Cardiac muscle cell (in vitro differentiated cells and primary cell): ENCODE data around the gene NTNG1. TPM values are rescaled to one million over a fixed set of nuclear protein-coding genes. Genes with fewer than 3 reads are reported as not detected.

Experiments
- DNase-seq, 2 donors: peaks; one replicate each; pipeline versions ENCODE4 v3.0.0 to v3.0.0-alpha.2; 2010 to 2017; ENCODE audit warnings: low read depth in 1 of 2, low spot score in 1 of 2
- H3K27ac ChIP-seq: fragments of 200-600 bp; sonication (generic); 2 replicates; pipeline ENCODE4 v1.5.1; 2016
- H3K27me3 ChIP-seq: fragments of 200-600 bp; sonication (generic); 2 replicates; pipeline ENCODE4 v1.6.0; 2016; ENCODE audit warnings: control low read depth
- H3K36me3 ChIP-seq: fragments of 200-600 bp; sonication (generic); 2 replicates; pipeline ENCODE4 v1.5.1; 2016; ENCODE audit warnings: control low read depth
- H3K4me1 ChIP-seq: fragments of 200-600 bp; sonication (generic); 2 replicates; pipeline ENCODE4 v1.8.1; 2017; ENCODE audit warnings: low read depth, mild to moderate bottlenecking, mixed run types
- H3K4me3 ChIP-seq: fragments of 200-600 bp; sonication (generic); 2 replicates; pipeline ENCODE4 v1.5.1; 2016; ENCODE audit warnings: mild to moderate bottlenecking
- H3K9me3 ChIP-seq: fragments of 200-600 bp; sonication (generic); 2 replicates; pipeline ENCODE4 v1.5.1; 2017; ENCODE audit warnings: low read depth, mild to moderate bottlenecking, control low read depth
- CTCF ChIP-seq: IDR thresholded peaks from 2 replicates; pipeline ENCODE4 v1.5.1; 2012; ENCODE audit warnings: low read depth, mild to moderate bottlenecking, low read length
- polyA plus RNA-seq: library from polyadenylated mRNA; unstranded; fragments of >200 nt; fragmentation: Nextera tagmentation; extraction: Ambion mirVana; gene quantifications from 2 replicates; pipeline ENCODE4 v1.2.1, GENCODE V29; 2016
- total RNA-seq: library from RNA; depleted of rRNA; stranded (reverse); fragments of >200 nt; gene quantifications from 2 replicates; pipeline ENCODE4 v1.2.3, GENCODE V29; 2016

Gene NTNG1
- total and polyA plus RNA-seq, 2 experiments from 2014 or later, result 0.12 TPM; not detected in 1

- no peak for DNase-seq
Measured at GRCh38 chr1:107123741-107124140, 17.1 kb upstream of the NTNG1 start.

GRCh38 chr1:107124694-107125093 lies 16.1 kb upstream of the NTNG1 start:
- H3K27ac ChIP-seq, result no peak overlapping the region
- no peak for TF ChIP-seq CTCF

More at GRCh38 chr1:107123741-107124140, 17.1 kb upstream of the NTNG1 start:
- H3K9me3 ChIP-seq, result no peaks in the 10 kb centered on the region
- H3K4me3 ChIP-seq, result no peak overlapping the region
- H3K27ac ChIP-seq, result no peak overlapping the region
- no peaks in the 10 kb centered on the region for H3K27me3 ChIP-seq
- no peak for TF ChIP-seq CTCF
- no peaks in the 10 kb centered on the region for H3K4me1 ChIP-seq
- H3K36me3 ChIP-seq, result no peaks in the 10 kb centered on the region

GRCh38 chr1:107132195-107132594 lies 8.6 kb upstream of the NTNG1 start:
- TF ChIP-seq CTCF, result no peak
- Histone ChIP-seq H3K4me1 (no peaks in the 10 kb centered on the region), H3K27me3 (peaks cover 6% of the 10 kb centered on the region), H3K27ac (no peak overlapping the region), H3K4me3 (no peak overlapping the region), H3K9me3 (no peaks in the 10 kb centered on the region), H3K36me3 (no peaks in the 10 kb centered on the region)
- no peak for DNase-seq

More at GRCh38 chr1:107124694-107125093, 16.1 kb upstream of the NTNG1 start:
- DNase-seq, result no peak
- Histone ChIP-seq H3K4me3 (no peak overlapping the region), H3K36me3 (no peaks in the 10 kb centered on the region), H3K27me3 (no peaks in the 10 kb centered on the region), H3K4me1 (no peaks in the 10 kb centered on the region), H3K9me3 (no peaks in the 10 kb centered on the region)

GRCh38 chr1:107132780-107133179 lies 8.1 kb upstream of the NTNG1 start:
- Histone ChIP-seq H3K9me3 (no peaks in the 10 kb centered on the region), H3K4me1 (no peaks in the 10 kb centered on the region), H3K27ac (no peak overlapping the region), H3K36me3 (no peaks in the 10 kb centered on the region), H3K4me3 (no peak overlapping the region), H3K27me3 (peaks cover 9% of the 10 kb centered on the region)
- TF ChIP-seq CTCF, result no peak
- DNase-seq, result no peak

- H3K4me1 ChIP-seq, result no peaks in the 10 kb centered on the region
- no peak overlapping the region for H3K27ac ChIP-seq
- peak; percentile 51 to 83 for DNase-seq
- no peaks in the 10 kb centered on the region for H3K9me3 ChIP-seq
- TF ChIP-seq CTCF, result no peak
- H3K4me3 ChIP-seq, result no peak overlapping the region
- H3K36me3 ChIP-seq, result no peaks in the 10 kb centered on the region
- H3K27me3 ChIP-seq, result peaks cover 35% of the 10 kb centered on the region
Measured at GRCh38 chr1:107135463-107135862, 5.4 kb upstream of the NTNG1 start.

GRCh38 chr1:107138166-107138565 lies 2.7 kb upstream of the NTNG1 start:
- no peak for TF ChIP-seq CTCF

More at GRCh38 chr1:107138166-107138565, 2.7 kb upstream of the NTNG1 start:
- Histone ChIP-seq H3K4me3 (no peak overlapping the region), H3K27ac (no peak overlapping the region), H3K9me3 (no peaks in the 10 kb centered on the region), H3K36me3 (no peaks in the 10 kb centered on the region), H3K4me1 (no peaks in the 10 kb centered on the region), H3K27me3 (peaks cover 51% of the 10 kb centered on the region)
- DNase-seq, result no peak
